ENCODE measurements around the gene PFN4.

DNA sequence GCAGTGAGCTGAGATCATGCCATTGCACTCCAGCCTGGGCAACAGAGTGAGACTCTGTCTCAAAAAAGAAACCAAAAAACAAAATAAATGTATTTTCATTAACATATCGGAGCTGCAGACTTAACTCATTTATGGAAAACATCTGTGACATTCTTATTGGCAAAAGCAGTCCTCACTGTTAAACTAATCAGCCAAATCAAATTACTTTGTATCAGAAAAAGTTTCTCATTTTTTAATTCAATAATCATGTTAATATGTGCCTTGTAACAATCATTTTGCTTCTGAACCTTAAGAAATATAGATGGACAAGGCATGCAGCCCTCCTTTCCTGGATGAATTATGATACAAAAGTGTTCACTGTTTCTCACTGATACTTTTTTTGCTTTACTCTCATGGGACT lies 20.5 kb downstream of the PFN4 start:
- TF ChIP-seq EMX1 (CRISPR knock-in tag; IDR thresholded peaks at IDR 0.05) (no peak), ZNF671 (CRISPR knock-in tag; IDR thresholded peaks at IDR 0.05) (no peak), ZNF121 (CRISPR knock-in tag; IDR thresholded peaks at IDR 0.05) (no peak), RELA (CRISPR knock-in tag; IDR thresholded peaks at IDR 0.05; ENCODE audit: borderline replicate concordance) (no peak), JUN (CRISPR knock-in tag; IDR thresholded peaks at IDR 0.05) (no peak)
- TF ChIP-seq, protein P1, sequence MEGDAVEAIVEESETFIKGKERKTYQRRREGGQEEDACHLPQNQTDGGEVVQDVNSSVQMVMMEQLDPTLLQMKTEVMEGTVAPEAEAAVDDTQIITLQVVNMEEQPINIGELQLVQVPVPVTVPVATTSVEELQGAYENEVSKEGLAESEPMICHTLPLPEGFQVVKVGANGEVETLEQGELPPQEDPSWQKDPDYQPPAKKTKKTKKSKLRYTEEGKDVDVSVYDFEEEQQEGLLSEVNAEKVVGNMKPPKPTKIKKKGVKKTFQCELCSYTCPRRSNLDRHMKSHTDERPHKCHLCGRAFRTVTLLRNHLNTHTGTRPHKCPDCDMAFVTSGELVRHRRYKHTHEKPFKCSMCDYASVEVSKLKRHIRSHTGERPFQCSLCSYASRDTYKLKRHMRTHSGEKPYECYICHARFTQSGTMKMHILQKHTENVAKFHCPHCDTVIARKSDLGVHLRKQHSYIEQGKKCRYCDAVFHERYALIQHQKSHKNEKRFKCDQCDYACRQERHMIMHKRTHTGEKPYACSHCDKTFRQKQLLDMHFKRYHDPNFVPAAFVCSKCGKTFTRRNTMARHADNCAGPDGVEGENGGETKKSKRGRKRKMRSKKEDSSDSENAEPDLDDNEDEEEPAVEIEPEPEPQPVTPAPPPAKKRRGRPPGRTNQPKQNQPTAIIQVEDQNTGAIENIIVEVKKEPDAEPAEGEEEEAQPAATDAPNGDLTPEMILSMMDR (IDR thresholded peaks at IDR 0.05), result no peak
- TF ChIP-seq, protein P2, sequence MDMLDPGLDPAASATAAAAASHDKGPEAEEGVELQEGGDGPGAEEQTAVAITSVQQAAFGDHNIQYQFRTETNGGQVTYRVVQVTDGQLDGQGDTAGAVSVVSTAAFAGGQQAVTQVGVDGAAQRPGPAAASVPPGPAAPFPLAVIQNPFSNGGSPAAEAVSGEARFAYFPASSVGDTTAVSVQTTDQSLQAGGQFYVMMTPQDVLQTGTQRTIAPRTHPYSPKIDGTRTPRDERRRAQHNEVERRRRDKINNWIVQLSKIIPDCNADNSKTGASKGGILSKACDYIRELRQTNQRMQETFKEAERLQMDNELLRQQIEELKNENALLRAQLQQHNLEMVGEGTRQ (CRISPR knock-in tag; IDR thresholded peaks at IDR 0.05), result no peak
- TF ChIP-seq, protein P3, sequence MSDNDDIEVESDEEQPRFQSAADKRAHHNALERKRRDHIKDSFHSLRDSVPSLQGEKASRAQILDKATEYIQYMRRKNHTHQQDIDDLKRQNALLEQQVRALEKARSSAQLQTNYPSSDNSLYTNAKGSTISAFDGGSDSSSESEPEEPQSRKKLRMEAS (CRISPR knock-in tag; IDR thresholded peaks at IDR 0.05), result no peak
